H1 (cell line): ENCODE results near the gene IRF7. TPM values are rescaled to one million over a fixed set of nuclear protein-coding genes. Genes with fewer than 3 reads are reported as not detected.

Experiments used
- CBX8 ChIP-seq: fragments of 300-800, 300-1000 bp; sonication (generic); IDR thresholded peaks from 2 replicates; pipeline ENCODE4 v1.7.1; 2016; ENCODE audit warnings: low read depth, low read length, borderline replicate concordance
- HDAC2 ChIP-seq, 2 experiments: fragments of 300-600 bp in 1 of 2; sonication (generic) in 1 of 2; IDR thresholded peaks; 2 replicates each; pipeline ENCODE4 v1.6.1; 2011 to 2012; ENCODE audit warnings: low read depth in 2 of 2, low read length in 2 of 2, mild to moderate bottlenecking in 2 of 2, moderate library complexity in 2 of 2, borderline replicate concordance in 1 of 2, inconsistent platforms in 1 of 2
- PHF8 ChIP-seq: fragments of 200-600 bp; sonication (generic); conservative IDR thresholded peaks from 2 replicates; pipeline ENCODE4 v1.7.1; 2012; ENCODE audit warnings: low read depth, mild to moderate bottlenecking, inconsistent platforms, low read length, moderate library complexity
- YY1 ChIP-seq: IDR thresholded peaks from 2 replicates; pipeline ENCODE4 v1.6.1; 2011; ENCODE audit warnings: low read depth, mild to moderate bottlenecking, low read length
- polyA plus RNA-seq, 7 experiments: library from polyadenylated mRNA; depleted of rRNA in 3 of 7; stranded (reverse) in 5 of 7; unstranded in 2 of 7; fragments of >200 nt in 5 of 7; fragments of 200-250 nt in 2 of 7; gene quantifications; 1 replicate in 5 of 7; 2 replicates in 1 of 7; 4 replicates in 1 of 7; pipeline versions ENCODE4 v1.2.1 to v1.2.3, GENCODE V29; 2011 to 2013; ENCODE audit warnings: missing spikeins in 2 of 7, mixed read lengths in 2 of 7
- total RNA-seq: library from RNA; stranded (reverse); fragmentation: NEBNext Ultra II Directional; extraction: Animal tissue kit (Norgen Biotek cat#: 25700); gene quantifications from 2 replicates; pipeline ENCODE4 v1.2.1, GENCODE V29; 2021
- TF ChIP-seq, protein P1 (sequence below): IDR thresholded peaks from 2 replicates; pipeline ENCODE4 v1.6.1; 2012; ENCODE audit warnings: low read length, inconsistent platforms
- TF ChIP-seq, protein P2 (sequence below): IDR thresholded peaks from 2 replicates; pipeline ENCODE4 v1.6.1; 2012; ENCODE audit warnings: inconsistent platforms
- TF ChIP-seq, protein P3 (sequence below): fragments of 300-600 bp; sonication (generic); IDR thresholded peaks from 2 replicates; pipeline ENCODE4 v1.7.1; 2012; ENCODE audit warnings: low read length, moderate library complexity, mild to moderate bottlenecking, inconsistent platforms; ENCODE audit not compliant: insufficient replicate concordance

The IRF7 gene
- total and polyA plus RNA-seq, 2 of the 8 experiments (the other 6 are each of a cell fraction or from before 2014, with no cell fraction given): 9.1 to 9.6 TPM

- TF ChIP-seq HDAC2 (IDR thresholded peaks at IDR 0.05; ENCODE audit: borderline replicate concordance in 1 of 2, low read depth in 2 of 2, low read length in 2 of 2): no peak
- TF ChIP-seq, protein P1, sequence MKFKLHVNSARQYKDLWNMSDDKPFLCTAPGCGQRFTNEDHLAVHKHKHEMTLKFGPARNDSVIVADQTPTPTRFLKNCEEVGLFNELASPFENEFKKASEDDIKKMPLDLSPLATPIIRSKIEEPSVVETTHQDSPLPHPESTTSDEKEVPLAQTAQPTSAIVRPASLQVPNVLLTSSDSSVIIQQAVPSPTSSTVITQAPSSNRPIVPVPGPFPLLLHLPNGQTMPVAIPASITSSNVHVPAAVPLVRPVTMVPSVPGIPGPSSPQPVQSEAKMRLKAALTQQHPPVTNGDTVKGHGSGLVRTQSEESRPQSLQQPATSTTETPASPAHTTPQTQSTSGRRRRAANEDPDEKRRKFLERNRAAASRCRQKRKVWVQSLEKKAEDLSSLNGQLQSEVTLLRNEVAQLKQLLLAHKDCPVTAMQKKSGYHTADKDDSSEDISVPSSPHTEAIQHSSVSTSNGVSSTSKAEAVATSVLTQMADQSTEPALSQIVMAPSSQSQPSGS: no peak
- TF ChIP-seq PHF8: no peak
- TF ChIP-seq, protein P2, sequence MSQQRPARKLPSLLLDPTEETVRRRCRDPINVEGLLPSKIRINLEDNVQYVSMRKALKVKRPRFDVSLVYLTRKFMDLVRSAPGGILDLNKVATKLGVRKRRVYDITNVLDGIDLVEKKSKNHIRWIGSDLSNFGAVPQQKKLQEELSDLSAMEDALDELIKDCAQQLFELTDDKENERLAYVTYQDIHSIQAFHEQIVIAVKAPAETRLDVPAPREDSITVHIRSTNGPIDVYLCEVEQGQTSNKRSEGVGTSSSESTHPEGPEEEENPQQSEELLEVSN: no peak
- TF ChIP-seq, protein P3, sequence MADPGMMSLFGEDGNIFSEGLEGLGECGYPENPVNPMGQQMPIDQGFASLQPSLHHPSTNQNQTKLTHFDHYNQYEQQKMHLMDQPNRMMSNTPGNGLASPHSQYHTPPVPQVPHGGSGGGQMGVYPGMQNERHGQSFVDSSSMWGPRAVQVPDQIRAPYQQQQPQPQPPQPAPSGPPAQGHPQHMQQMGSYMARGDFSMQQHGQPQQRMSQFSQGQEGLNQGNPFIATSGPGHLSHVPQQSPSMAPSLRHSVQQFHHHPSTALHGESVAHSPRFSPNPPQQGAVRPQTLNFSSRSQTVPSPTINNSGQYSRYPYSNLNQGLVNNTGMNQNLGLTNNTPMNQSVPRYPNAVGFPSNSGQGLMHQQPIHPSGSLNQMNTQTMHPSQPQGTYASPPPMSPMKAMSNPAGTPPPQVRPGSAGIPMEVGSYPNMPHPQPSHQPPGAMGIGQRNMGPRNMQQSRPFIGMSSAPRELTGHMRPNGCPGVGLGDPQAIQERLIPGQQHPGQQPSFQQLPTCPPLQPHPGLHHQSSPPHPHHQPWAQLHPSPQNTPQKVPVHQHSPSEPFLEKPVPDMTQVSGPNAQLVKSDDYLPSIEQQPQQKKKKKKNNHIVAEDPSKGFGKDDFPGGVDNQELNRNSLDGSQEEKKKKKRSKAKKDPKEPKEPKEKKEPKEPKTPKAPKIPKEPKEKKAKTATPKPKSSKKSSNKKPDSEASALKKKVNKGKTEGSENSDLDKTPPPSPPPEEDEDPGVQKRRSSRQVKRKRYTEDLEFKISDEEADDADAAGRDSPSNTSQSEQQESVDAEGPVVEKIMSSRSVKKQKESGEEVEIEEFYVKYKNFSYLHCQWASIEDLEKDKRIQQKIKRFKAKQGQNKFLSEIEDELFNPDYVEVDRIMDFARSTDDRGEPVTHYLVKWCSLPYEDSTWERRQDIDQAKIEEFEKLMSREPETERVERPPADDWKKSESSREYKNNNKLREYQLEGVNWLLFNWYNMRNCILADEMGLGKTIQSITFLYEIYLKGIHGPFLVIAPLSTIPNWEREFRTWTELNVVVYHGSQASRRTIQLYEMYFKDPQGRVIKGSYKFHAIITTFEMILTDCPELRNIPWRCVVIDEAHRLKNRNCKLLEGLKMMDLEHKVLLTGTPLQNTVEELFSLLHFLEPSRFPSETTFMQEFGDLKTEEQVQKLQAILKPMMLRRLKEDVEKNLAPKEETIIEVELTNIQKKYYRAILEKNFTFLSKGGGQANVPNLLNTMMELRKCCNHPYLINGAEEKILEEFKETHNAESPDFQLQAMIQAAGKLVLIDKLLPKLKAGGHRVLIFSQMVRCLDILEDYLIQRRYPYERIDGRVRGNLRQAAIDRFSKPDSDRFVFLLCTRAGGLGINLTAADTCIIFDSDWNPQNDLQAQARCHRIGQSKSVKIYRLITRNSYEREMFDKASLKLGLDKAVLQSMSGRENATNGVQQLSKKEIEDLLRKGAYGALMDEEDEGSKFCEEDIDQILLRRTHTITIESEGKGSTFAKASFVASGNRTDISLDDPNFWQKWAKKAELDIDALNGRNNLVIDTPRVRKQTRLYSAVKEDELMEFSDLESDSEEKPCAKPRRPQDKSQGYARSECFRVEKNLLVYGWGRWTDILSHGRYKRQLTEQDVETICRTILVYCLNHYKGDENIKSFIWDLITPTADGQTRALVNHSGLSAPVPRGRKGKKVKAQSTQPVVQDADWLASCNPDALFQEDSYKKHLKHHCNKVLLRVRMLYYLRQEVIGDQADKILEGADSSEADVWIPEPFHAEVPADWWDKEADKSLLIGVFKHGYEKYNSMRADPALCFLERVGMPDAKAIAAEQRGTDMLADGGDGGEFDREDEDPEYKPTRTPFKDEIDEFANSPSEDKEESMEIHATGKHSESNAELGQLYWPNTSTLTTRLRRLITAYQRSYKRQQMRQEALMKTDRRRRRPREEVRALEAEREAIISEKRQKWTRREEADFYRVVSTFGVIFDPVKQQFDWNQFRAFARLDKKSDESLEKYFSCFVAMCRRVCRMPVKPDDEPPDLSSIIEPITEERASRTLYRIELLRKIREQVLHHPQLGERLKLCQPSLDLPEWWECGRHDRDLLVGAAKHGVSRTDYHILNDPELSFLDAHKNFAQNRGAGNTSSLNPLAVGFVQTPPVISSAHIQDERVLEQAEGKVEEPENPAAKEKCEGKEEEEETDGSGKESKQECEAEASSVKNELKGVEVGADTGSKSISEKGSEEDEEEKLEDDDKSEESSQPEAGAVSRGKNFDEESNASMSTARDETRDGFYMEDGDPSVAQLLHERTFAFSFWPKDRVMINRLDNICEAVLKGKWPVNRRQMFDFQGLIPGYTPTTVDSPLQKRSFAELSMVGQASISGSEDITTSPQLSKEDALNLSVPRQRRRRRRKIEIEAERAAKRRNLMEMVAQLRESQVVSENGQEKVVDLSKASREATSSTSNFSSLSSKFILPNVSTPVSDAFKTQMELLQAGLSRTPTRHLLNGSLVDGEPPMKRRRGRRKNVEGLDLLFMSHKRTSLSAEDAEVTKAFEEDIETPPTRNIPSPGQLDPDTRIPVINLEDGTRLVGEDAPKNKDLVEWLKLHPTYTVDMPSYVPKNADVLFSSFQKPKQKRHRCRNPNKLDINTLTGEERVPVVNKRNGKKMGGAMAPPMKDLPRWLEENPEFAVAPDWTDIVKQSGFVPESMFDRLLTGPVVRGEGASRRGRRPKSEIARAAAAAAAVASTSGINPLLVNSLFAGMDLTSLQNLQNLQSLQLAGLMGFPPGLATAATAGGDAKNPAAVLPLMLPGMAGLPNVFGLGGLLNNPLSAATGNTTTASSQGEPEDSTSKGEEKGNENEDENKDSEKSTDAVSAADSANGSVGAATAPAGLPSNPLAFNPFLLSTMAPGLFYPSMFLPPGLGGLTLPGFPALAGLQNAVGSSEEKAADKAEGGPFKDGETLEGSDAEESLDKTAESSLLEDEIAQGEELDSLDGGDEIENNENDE: no peak
- no peak for TF ChIP-seq YY1
- no peak for TF ChIP-seq CBX8
These were observed 52.5 kb downstream of the IRF7 start (continued) for GRCh38 chr11:563066-563811.
